H1 (cell line): Measurements from ENCODE around the gene PRR7. TPM values are rescaled to one million over a fixed set of nuclear protein-coding genes. Genes with fewer than 3 reads are reported as not detected.

Experiments used
- CTCF ChIA-PET: fragments of 300-600 bp; sonication (Branson Sonifier 250); formaldehyde crosslinking; loops from one replicate; lab custom pipeline; 2021; ENCODE audit not compliant: partially characterized antibody; lab: Charles Lee
- POLR2A ChIA-PET: fragments of 300-600 bp; sonication (Branson Sonifier 250); formaldehyde crosslinking; loops from one replicate; lab custom pipeline; 2021; ENCODE audit warnings: inconsistent platforms; ENCODE audit not compliant: partially characterized antibody; lab: Charles Lee
- DNase-seq, 2 experiments: peaks; one replicate each; pipeline versions ENCODE4 v3.0.0 to v3.0.0-alpha.2; 2010 to 2022; ENCODE audit warnings: low spot score in 2 of 2, low read depth in 1 of 2, mixed read lengths in 1 of 2
- FAIRE-seq: peaks from 2 replicates; lab custom pipeline; 2011; peaks lifted over from hg19 to GRCh38; lab: Jason Lieb, UNC
- H2AFZ ChIP-seq: 2 replicates; pipeline ENCODE4 v1.8.1; 2012; ENCODE audit warnings: low read length, inconsistent platforms
- H2AK5ac ChIP-seq: 2 replicates; pipeline ENCODE4 v1.6.1; 2013; ENCODE audit warnings: low read depth, low read length
- H2BK120ac ChIP-seq: replicated peaks from 2 replicates; pipeline ENCODE3; 2013; ENCODE audit warnings: low read depth, low read length, inconsistent platforms
- H2BK12ac ChIP-seq: 2 replicates; pipeline ENCODE4 v1.6.1; 2013; ENCODE audit warnings: low read depth, low read length
- H2BK15ac ChIP-seq: 2 replicates; pipeline ENCODE4 v1.6.1; 2013; ENCODE audit warnings: low read length
- H2BK20ac ChIP-seq: 2 replicates; pipeline ENCODE4 v1.6.1; 2013; ENCODE audit warnings: low read length
- H2BK5ac ChIP-seq: 2 replicates; pipeline ENCODE4 v1.6.1; 2013; ENCODE audit warnings: low read depth, low read length
- H3K14ac ChIP-seq: 2 replicates; pipeline ENCODE4 v1.6.1; 2013; ENCODE audit warnings: inconsistent platforms; ENCODE audit not compliant: insufficient read length
- H3K18ac ChIP-seq: 2 replicates; pipeline ENCODE4 v1.6.1; 2013; ENCODE audit warnings: low read length; ENCODE audit errors: extremely low read depth
- H3K23ac ChIP-seq: 2 replicates; pipeline ENCODE4 v1.6.1; 2013; ENCODE audit warnings: inconsistent platforms; ENCODE audit not compliant: insufficient read length
- H3K23me2 ChIP-seq: 2 replicates; pipeline ENCODE4 v1.6.1; 2013; ENCODE audit warnings: low read depth, low read length
- H3K27ac ChIP-seq: 2 replicates; pipeline ENCODE4 v1.6.1; 2011; ENCODE audit warnings: low read depth, low read length, inconsistent platforms
- H3K27me3 ChIP-seq, 4 experiments: replicated peaks in 1 of 4; 1 replicate in 1 of 4; 2 replicates in 3 of 4; pipeline versions ENCODE4 v1.6.1 to v1.8.1; 2011 to 2013; ENCODE audit warnings: low read length in 3 of 4, mild to moderate bottlenecking in 3 of 4, inconsistent platforms in 2 of 4, mixed read lengths in 2 of 4, moderate library complexity in 1 of 4; ENCODE audit not compliant: control insufficient read depth in 3 of 4, insufficient read depth in 3 of 4; ENCODE audit errors: extremely low read depth in 1 of 4
- H3K36me3 ChIP-seq, 4 experiments: 2 replicates each; pipeline versions ENCODE4 v1.6.1 to v1.8.1; 2011 to 2013; ENCODE audit warnings: mild to moderate bottlenecking in 4 of 4, low read length in 3 of 4, moderate library complexity in 2 of 4, control low read depth in 1 of 4, inconsistent platforms in 1 of 4; ENCODE audit not compliant: insufficient read depth in 4 of 4, control insufficient read depth in 2 of 4
- H3K4ac ChIP-seq: replicated peaks from 2 replicates; pipeline ENCODE3; 2013; ENCODE audit warnings: low read length, low read depth, mixed read lengths, inconsistent platforms; ENCODE audit not compliant: insufficient read length
- H3K4me1 ChIP-seq, 4 experiments: replicated peaks in 1 of 4; 1 replicate in 1 of 4; 2 replicates in 3 of 4; pipeline versions ENCODE4 v1.6.1 to v1.8.1; 2011 to 2013; ENCODE audit warnings: low read length in 3 of 4, inconsistent platforms in 2 of 4, mixed read lengths in 1 of 4; ENCODE audit not compliant: insufficient read depth in 4 of 4, control insufficient read depth in 3 of 4
- H3K4me2 ChIP-seq, 2 experiments: 2 replicates each; pipeline versions ENCODE4 v1.6.1 to v1.8.1; 2011 to 2013; ENCODE audit warnings: low read depth in 2 of 2, low read length in 2 of 2, control low read depth in 1 of 2, inconsistent platforms in 1 of 2, mild to moderate bottlenecking in 1 of 2; ENCODE audit not compliant: insufficient read depth in 1 of 2
- H3K4me3 ChIP-seq, 4 experiments: fragments of 200-600, 300-600 bp in 1 of 4; sonication (generic), shearing (Covaris generic), sonication (Bioruptor Twin) in 1 of 4; 2 replicates each; pipeline versions ENCODE4 v1.5.1 to v1.8.1; 2011 to 2016; ENCODE audit warnings: low read length in 4 of 4, low read depth in 3 of 4, control low read depth in 2 of 4, inconsistent platforms in 2 of 4, mild to moderate bottlenecking in 2 of 4, mixed read lengths in 1 of 4, moderate library complexity in 1 of 4; ENCODE audit not compliant: insufficient read depth in 2 of 4; ENCODE audit errors: extremely low read depth in 1 of 4
- H3K56ac ChIP-seq: replicated peaks from 2 replicates; pipeline ENCODE3; 2013; ENCODE audit warnings: low read depth, mild to moderate bottlenecking, mixed read lengths, low read length, inconsistent platforms; ENCODE audit not compliant: insufficient read length
- H3K79me1 ChIP-seq: 2 replicates; pipeline ENCODE4 v1.6.1; 2013; ENCODE audit warnings: low read depth, low read length, control low read depth
- H3K79me2 ChIP-seq, 2 experiments: 2 replicates each; pipeline versions ENCODE4 v1.6.1 to v1.8.1; 2012 to 2013; ENCODE audit warnings: low read length in 2 of 2, mild to moderate bottlenecking in 2 of 2, inconsistent platforms in 1 of 2; ENCODE audit not compliant: insufficient read depth in 2 of 2, control insufficient read depth in 1 of 2
- H3K9ac ChIP-seq, 4 experiments: replicated peaks in 1 of 4; 1 replicate in 1 of 4; 2 replicates in 3 of 4; pipeline versions ENCODE4 v1.6.1 to v1.8.1; 2011 to 2013; ENCODE audit warnings: low read depth in 3 of 4, low read length in 3 of 4, control low read depth in 2 of 4, mild to moderate bottlenecking in 2 of 4, moderate library complexity in 2 of 4, inconsistent platforms in 1 of 4; ENCODE audit errors: extremely low read depth in 1 of 4
- H3K9me3 ChIP-seq, 2 experiments: 2 replicates each; pipeline versions ENCODE4 v1.6.1 to v1.8.1; 2012 to 2013; ENCODE audit warnings: mild to moderate bottlenecking in 2 of 2, moderate library complexity in 2 of 2, control low read depth in 1 of 2, inconsistent platforms in 1 of 2, low read depth in 1 of 2, low read length in 1 of 2, mixed read lengths in 1 of 2; ENCODE audit not compliant: insufficient read depth in 2 of 2
- H4K20me1 ChIP-seq, 2 experiments: replicated peaks in 1 of 2; 2 replicates each; pipeline versions ENCODE3 to v1.8.1; 2011 to 2013; ENCODE audit warnings: inconsistent platforms in 2 of 2, low read length in 2 of 2, mild to moderate bottlenecking in 1 of 2; ENCODE audit not compliant: insufficient read depth in 2 of 2, control insufficient read depth in 1 of 2
- H4K5ac ChIP-seq: 2 replicates; pipeline ENCODE4 v1.6.1; 2013; ENCODE audit warnings: low read length, low read depth, mixed read lengths, inconsistent platforms; ENCODE audit not compliant: insufficient read length
- H4K8ac ChIP-seq: 2 replicates; pipeline ENCODE4 v1.8.0; 2013; ENCODE audit warnings: mild to moderate bottlenecking, moderate library complexity, low read length, inconsistent platforms; ENCODE audit not compliant: insufficient read depth; ENCODE audit errors: extremely low read depth
- H4K91ac ChIP-seq: replicated peaks from 2 replicates; pipeline ENCODE3; 2013; ENCODE audit warnings: low read length, mixed read lengths, inconsistent platforms; ENCODE audit not compliant: insufficient read length
- WGBS, 2 experiments: shearing (Covaris generic) in 1 of 2; methylation state at CpG; one replicate each; pipeline versions ENCODE4 v1.1.6 to v1.1.7; 2013 to 2015; ENCODE audit warnings: low lambda C conversion rate in 2 of 2, mixed read lengths in 2 of 2, inconsistent platforms in 1 of 2, low coverage in 1 of 2, missing lambda C conversion rate in 1 of 2; ENCODE audit not compliant: insufficient replicate concordance in 2 of 2, insufficient coverage in 1 of 2, insufficient read length in 1 of 2; ENCODE audit errors: extremely low coverage in 1 of 2, missing lambda C conversion rate in 1 of 2; 5-methylcytosine and 5-hydroxymethylcytosine counted together
- polyA plus RNA-seq, 7 experiments: library from polyadenylated mRNA; depleted of rRNA in 3 of 7; stranded (reverse) in 5 of 7; unstranded in 2 of 7; fragments of >200 nt in 5 of 7; fragments of 200-250 nt in 2 of 7; gene quantifications; 1 replicate in 5 of 7; 2 replicates in 1 of 7; 4 replicates in 1 of 7; pipeline versions ENCODE4 v1.2.1 to v1.2.3, GENCODE V29; 2011 to 2013; ENCODE audit warnings: missing spikeins in 2 of 7, mixed read lengths in 2 of 7
- total RNA-seq: library from RNA; stranded (reverse); fragmentation: NEBNext Ultra II Directional; extraction: Animal tissue kit (Norgen Biotek cat#: 25700); gene quantifications from 2 replicates; pipeline ENCODE4 v1.2.1, GENCODE V29; 2021

PRR7 gene
- total and polyA plus RNA-seq, 2 of the 8 experiments (the other 6 are each of a cell fraction or from before 2014, with no cell fraction given) = 8.0 to 11.8 TPM

- ChIA-PET POLR2A (interaction anchor here (0.8 to 67.5 kb wide), 4 partner anchors 11 to 124 kb away, joined by 3 to 3349 read pairs (median 1676); partner anchors contain the start of genes DBN1, DDX41, DOK3 and PDLIM7), CTCF (interaction anchor here (1.0 to 12.7 kb wide), 7 partner anchors 12 to 733 kb away, joined by 3 to 306 read pairs (median 5); partner anchors contain the start of genes DDX41, DOK3 and PDLIM7)
- no peak overlapping the region for H2AFZ ChIP-seq
- no peak overlapping the region for H2AK5ac ChIP-seq
- DNase-seq (no peak), FAIRE-seq (no peak)
- H3K23me2 ChIP-seq = no peaks in the 10 kb centered on the region; the same call in 1 of the 2 replicates
- H3K14ac ChIP-seq = no peak overlapping the region
- H3K27me3 ChIP-seq = no peaks in the 10 kb centered on the region
- peak overlapping the region in 1 of 2 experiments; percentile 53; a peak in 2 of 4 replicates for H3K4me2 ChIP-seq
- H3K79me1 ChIP-seq = peaks cover 7% of the 10 kb centered on the region; the same call in 1 of the 2 replicates
- H3K79me2 ChIP-seq = peaks cover 0 to 6% of the 10 kb centered on the region in 2 experiments; a peak in 1 of 4 replicates
- no peak overlapping the region for H2BK120ac ChIP-seq
- H4K8ac ChIP-seq = peak overlapping the region; percentile 28; the same call in 1 of the 2 replicates
- no peak overlapping the region for H4K91ac ChIP-seq
- H4K20me1 ChIP-seq = peaks cover 8 to 10% of the 10 kb centered on the region in 2 experiments
- H3K4me1 ChIP-seq = peaks cover 0 to 20% (median 18%) of the 10 kb centered on the region in 4 experiments; a peak in 6 of 7 replicates
- H3K4me3 ChIP-seq = no peak overlapping the region; a peak in 1 of 8 replicates
- no peak overlapping the region for H3K4ac ChIP-seq
- no peak overlapping the region; the same call in 1 of the 2 replicates for H2BK5ac ChIP-seq
- H3K9ac ChIP-seq = no peak overlapping the region
- H2BK20ac ChIP-seq = no peak overlapping the region
- 96% methylated on average over 11 of the region's 16 CpGs; no CpG with 5 or more reads in 1 of the 2 experiments for WGBS, 2 experiments
- peaks cover 25 to 50% (median 40%) of the 10 kb centered on the region in 4 experiments for H3K36me3 ChIP-seq
- H4K5ac ChIP-seq = no peak overlapping the region
- H2BK12ac ChIP-seq = 0 out of 2 replicates have a peak overlapping the region, but pooled peaks have one; percentile 39
- no peak overlapping the region for H3K56ac ChIP-seq
- no peak overlapping the region; the same call in 1 of the 2 replicates for H3K18ac ChIP-seq
- no peak overlapping the region for H2BK15ac ChIP-seq
- H3K23ac ChIP-seq = no peak overlapping the region
- H3K9me3 ChIP-seq = no peaks in the 10 kb centered on the region
- H3K27ac ChIP-seq = no peak overlapping the region
Observed at GRCh38 chr5:177490992-177491391, 44.4 kb downstream of the PRR7 start.
